Measurements from ENCODE around the gene GARNL3. TPM values are rescaled to one million over a fixed set of nuclear protein-coding genes. Genes with fewer than 3 reads are reported as not detected.
A peak's percentile ranks its signal among the peaks of the same experiment; 100 is the strongest.

Gene GARNL3
- total RNA-seq, 1 donor: 5.8 TPM

DNA sequence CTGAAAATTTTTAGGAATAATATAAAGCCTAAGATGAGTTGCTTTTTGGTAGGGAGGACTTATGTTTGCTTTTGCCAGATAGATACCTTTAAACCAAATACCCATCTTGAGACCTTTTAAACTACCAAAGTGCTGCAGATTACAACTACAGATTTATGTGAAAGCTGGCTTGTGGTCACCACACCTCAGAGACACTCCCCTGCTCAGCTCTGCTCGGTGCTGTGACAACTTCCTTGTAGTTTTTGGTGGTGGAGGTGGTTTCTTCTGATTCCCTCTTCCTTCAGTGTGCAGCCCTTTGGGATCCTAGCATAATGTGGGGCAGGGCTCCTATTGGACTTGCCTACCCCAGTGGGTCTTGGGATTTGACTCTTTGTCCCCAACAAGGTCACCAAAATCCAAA is 29.2 kb downstream of the GARNL3 start:
- Histone ChIP-seq H3K27me3 (ENCODE audit: insufficient read depth, low read length) (peaks cover 10% of the 10 kb centered on the region), H3K36me3 (ENCODE audit: insufficient read depth, low read length) (no peaks in the 10 kb centered on the region), H3K4me3 (ENCODE audit: insufficient read depth, low read length) (no peak overlapping the region), H3K27ac (ENCODE audit: low read depth, low read length) (no peak overlapping the region), H3K4me2 (ENCODE audit: insufficient read depth, low read length) (no peak overlapping the region), H3K79me2 (ENCODE audit: insufficient read depth, low read length) (no peaks in the 10 kb centered on the region), H2AFZ (ENCODE audit: low read length) (peak overlapping the region; percentile 31), H3K9me3 (ENCODE audit: low read depth, low read length) (no peaks in the 10 kb centered on the region), H4K20me1 (ENCODE audit: insufficient read depth, low read length) (no peaks in the 10 kb centered on the region), H3K4me1 (ENCODE audit: insufficient read depth, low read length) (peaks cover 8% of the 10 kb centered on the region)
- TF ChIP-seq, protein P1, sequence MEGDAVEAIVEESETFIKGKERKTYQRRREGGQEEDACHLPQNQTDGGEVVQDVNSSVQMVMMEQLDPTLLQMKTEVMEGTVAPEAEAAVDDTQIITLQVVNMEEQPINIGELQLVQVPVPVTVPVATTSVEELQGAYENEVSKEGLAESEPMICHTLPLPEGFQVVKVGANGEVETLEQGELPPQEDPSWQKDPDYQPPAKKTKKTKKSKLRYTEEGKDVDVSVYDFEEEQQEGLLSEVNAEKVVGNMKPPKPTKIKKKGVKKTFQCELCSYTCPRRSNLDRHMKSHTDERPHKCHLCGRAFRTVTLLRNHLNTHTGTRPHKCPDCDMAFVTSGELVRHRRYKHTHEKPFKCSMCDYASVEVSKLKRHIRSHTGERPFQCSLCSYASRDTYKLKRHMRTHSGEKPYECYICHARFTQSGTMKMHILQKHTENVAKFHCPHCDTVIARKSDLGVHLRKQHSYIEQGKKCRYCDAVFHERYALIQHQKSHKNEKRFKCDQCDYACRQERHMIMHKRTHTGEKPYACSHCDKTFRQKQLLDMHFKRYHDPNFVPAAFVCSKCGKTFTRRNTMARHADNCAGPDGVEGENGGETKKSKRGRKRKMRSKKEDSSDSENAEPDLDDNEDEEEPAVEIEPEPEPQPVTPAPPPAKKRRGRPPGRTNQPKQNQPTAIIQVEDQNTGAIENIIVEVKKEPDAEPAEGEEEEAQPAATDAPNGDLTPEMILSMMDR (IDR thresholded peaks at IDR 0.05; ENCODE audit: extremely low read depth, low read depth, low read length): no peak
- no peak for DNase-seq (ENCODE audit: insufficient read length, low spot score, missing footprints)

DNA sequence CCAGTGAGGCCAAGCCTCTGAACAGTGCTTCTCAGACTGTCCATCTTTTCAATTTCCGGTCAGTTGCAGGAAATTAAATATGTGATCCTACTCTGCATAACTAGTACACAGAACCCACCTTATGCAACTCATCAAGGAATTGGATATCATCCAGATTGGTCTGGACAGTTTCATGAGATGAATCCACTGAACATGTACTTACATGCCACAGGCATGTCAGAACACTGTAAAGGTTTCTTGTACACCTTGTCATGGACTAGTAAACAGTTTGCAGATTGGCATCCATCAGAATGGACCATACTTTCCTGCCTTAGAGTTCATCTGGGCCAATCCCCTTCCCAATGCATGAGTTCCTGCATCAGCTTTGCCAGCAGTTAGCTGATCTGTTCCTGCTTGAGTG is 30.4 kb downstream of the GARNL3 start:
- H3K4me2 ChIP-seq (ENCODE audit: insufficient read depth, low read length): no peak overlapping the region
- H2AFZ ChIP-seq (ENCODE audit: low read length): no peak overlapping the region
- H3K9me3 ChIP-seq (ENCODE audit: low read depth, low read length): no peaks in the 10 kb centered on the region
- H3K79me2 ChIP-seq (ENCODE audit: insufficient read depth, low read length): no peaks in the 10 kb centered on the region
- H3K27ac ChIP-seq (ENCODE audit: low read depth, low read length): no peak overlapping the region
- H3K4me1 ChIP-seq (ENCODE audit: insufficient read depth, low read length): peaks cover 8% of the 10 kb centered on the region
- no peaks in the 10 kb centered on the region for H3K36me3 ChIP-seq (ENCODE audit: insufficient read depth, low read length)
- no peaks in the 10 kb centered on the region for H4K20me1 ChIP-seq (ENCODE audit: insufficient read depth, low read length)
- H3K27me3 ChIP-seq (ENCODE audit: insufficient read depth, low read length): peaks cover 6% of the 10 kb centered on the region
- DNase-seq (ENCODE audit: insufficient read length, low spot score, missing footprints): no peak
- no peak overlapping the region for H3K4me3 ChIP-seq (ENCODE audit: insufficient read depth, low read length)
- TF ChIP-seq, protein P1 (IDR thresholded peaks at IDR 0.05; ENCODE audit: extremely low read depth, low read depth, low read length): no peak

DNA sequence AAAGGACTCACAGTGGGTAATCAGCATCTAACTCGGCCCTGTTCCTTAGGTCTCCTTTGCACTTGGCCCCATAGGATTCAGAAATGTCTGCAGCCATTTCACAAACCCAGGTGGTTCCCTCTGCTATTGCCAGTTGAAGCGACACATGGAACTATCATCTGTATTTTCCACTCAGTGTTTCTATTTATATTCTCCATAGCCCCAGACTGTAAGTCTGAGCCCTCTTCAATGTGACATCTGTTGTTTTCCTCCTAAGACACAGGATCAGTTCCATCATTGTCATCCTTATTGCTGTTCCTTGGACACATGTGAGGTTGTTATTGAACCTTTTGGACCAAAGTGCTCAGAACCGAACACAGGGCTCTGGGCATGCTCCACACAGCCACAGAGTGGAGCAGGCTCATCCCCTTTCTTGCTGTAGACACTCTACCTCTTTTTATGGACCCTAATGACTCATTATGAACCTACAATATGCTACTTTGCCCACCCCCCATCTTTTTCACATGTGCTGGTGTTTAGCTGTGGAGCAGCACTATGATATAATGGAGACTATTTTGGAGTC is 36.4 kb downstream of the GARNL3 start:
- H3K9me3 ChIP-seq (ENCODE audit: low read depth, low read length): no peaks in the 10 kb centered on the region
- H3K4me1 ChIP-seq (ENCODE audit: insufficient read depth, low read length): no peaks in the 10 kb centered on the region
- H4K20me1 ChIP-seq (ENCODE audit: insufficient read depth, low read length): no peaks in the 10 kb centered on the region
- H3K4me2 ChIP-seq (ENCODE audit: insufficient read depth, low read length): no peak overlapping the region
- no peak overlapping the region for H3K4me3 ChIP-seq (ENCODE audit: insufficient read depth, low read length)
- no peaks in the 10 kb centered on the region for H3K36me3 ChIP-seq (ENCODE audit: insufficient read depth, low read length)
- TF ChIP-seq, protein P1 (IDR thresholded peaks at IDR 0.05; ENCODE audit: extremely low read depth, low read depth, low read length): no peak
- H3K27me3 ChIP-seq (ENCODE audit: insufficient read depth, low read length): no peaks in the 10 kb centered on the region
- DNase-seq (ENCODE audit: insufficient read length, low spot score, missing footprints): no peak
- no peak overlapping the region for H2AFZ ChIP-seq (ENCODE audit: low read length)
- H3K27ac ChIP-seq (ENCODE audit: low read depth, low read length): no peak overlapping the region
- H3K79me2 ChIP-seq (ENCODE audit: insufficient read depth, low read length): no peaks in the 10 kb centered on the region

DNA sequence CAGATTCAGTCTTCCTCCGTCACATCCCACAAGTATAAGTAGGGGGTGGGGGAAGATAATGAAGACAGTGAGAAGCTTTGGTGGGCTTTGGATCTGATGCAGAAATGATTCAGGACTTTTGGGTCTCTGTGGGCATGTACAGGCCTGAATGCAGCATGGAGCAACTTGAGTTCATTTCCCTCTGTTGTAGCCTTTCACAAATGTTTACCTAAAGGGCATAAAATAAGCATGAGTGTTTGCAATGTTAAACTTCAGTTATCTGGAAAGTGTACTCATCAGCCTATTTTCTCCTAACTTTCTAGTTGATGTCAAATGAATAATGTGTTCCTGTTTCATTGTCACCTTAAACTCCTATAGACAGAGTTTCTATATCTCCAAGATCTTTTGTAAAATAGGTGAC is 39.3 kb downstream of the GARNL3 start:
- H3K4me2 ChIP-seq (ENCODE audit: insufficient read depth, low read length): no peak overlapping the region

More for the DNA sequence above, 39.3 kb downstream of the GARNL3 start:
- Histone ChIP-seq H3K27ac (ENCODE audit: low read depth, low read length) (no peak overlapping the region), H3K79me2 (ENCODE audit: insufficient read depth, low read length) (no peaks in the 10 kb centered on the region), H3K27me3 (ENCODE audit: insufficient read depth, low read length) (no peaks in the 10 kb centered on the region), H3K4me1 (ENCODE audit: insufficient read depth, low read length) (peaks cover 3% of the 10 kb centered on the region), H3K36me3 (ENCODE audit: insufficient read depth, low read length) (no peaks in the 10 kb centered on the region), H3K4me3 (ENCODE audit: insufficient read depth, low read length) (no peak overlapping the region), H2AFZ (ENCODE audit: low read length) (no peak overlapping the region), H4K20me1 (ENCODE audit: insufficient read depth, low read length) (no peaks in the 10 kb centered on the region), H3K9me3 (ENCODE audit: low read depth, low read length) (no peaks in the 10 kb centered on the region)
- no peak for DNase-seq (ENCODE audit: insufficient read length, low spot score, missing footprints)
- TF ChIP-seq, protein P1 (IDR thresholded peaks at IDR 0.05; ENCODE audit: extremely low read depth, low read depth, low read length): no peak

All from osteoblast (primary cell).